Hematopoietic multipotent progenitor cell treated with erythropoietin and hydrocortisone succinate and interleukin-3 and kit ligand, for 4 days (in vitro differentiated cells): ENCODE results near the gene EPHA3.

Source experiments
- DNase-seq: peaks from one replicate; pipeline ENCODE4 v3.0.0-alpha.2; 2015

Gene EPHA3

DNA sequence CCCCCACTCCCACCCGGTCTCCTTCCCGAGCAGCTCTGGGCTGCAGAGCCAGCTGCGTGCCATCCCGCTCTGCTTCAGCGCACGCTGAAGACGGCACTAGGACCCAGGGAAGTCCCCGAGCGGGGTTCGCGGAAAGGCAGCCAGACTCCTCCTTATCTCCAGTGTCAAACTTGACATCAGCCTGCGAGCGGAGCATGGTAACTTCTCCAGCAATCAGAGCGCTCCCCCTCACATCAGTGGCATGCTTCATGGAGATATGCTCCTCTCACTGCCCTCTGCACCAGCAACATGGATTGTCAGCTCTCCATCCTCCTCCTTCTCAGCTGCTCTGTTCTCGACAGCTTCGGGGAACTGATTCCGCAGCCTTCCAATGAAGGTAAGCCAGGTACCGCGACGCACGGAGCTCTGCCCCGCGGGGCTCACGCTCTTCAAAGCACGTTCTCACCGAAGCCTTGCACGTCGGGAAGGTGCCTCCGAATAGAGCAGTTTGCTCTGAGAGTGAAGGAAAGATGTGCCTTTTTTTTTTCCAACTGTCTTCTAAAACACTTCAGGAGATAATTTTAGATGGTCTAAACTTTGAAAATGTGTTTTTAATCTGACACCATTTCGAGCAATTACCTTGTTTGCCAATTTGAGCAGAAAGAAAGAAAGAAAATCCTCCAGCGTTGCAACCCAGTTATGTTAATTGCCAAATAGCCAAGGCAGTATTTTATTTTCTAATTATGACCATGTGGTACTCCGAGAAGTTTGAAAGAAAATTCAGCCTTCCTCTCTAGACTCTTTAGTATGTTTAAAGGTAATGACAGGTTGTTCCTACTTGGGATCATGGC is at the start of gene EPHA3:
EPHA3 (plus strand) TSS at position 161 of the 830 bp plus-strand sequence; CDS start at position 289, 128 bp downstream.
- peak; percentile 78 for DNase-seq

GRCh38 chr3:89058371-89058770 is 49.0 kb upstream of the EPHA3 start:
- no peak for DNase-seq

GRCh38 chr3:89059211-89059925 is 48.1 kb upstream of the EPHA3 start:
- peak; percentile 78 for DNase-seq

- no peak for DNase-seq
Observed at GRCh38 chr3:89061259-89061658, 46.2 kb upstream of the EPHA3 start.

DNA sequence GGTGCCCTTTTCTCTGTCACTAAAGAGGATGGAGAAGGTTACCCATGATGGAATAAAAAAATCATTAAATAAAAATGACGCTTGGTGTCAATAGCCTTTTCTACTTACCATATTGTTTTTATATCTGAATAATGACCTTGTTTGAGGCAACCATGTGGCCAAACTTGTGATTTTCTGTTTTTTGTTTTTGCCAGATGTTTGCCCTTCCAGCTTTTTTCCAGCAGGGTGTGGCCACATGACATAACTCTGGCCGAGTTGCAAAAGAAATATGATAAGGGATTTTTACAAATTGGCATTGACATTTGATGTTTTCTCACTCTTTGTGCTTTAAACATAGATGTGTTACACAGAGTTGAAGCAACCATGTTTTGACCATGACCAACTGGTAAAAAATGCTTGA is 39.7 kb upstream of the EPHA3 start:
- no peak for DNase-seq

- DNase-seq: no peak
Observed at GRCh38 chr3:89072642-89073041, 34.8 kb upstream of the EPHA3 start.

- no peak for DNase-seq
Observed at GRCh38 chr3:89079944-89080343, 27.5 kb upstream of the EPHA3 start.

DNA sequence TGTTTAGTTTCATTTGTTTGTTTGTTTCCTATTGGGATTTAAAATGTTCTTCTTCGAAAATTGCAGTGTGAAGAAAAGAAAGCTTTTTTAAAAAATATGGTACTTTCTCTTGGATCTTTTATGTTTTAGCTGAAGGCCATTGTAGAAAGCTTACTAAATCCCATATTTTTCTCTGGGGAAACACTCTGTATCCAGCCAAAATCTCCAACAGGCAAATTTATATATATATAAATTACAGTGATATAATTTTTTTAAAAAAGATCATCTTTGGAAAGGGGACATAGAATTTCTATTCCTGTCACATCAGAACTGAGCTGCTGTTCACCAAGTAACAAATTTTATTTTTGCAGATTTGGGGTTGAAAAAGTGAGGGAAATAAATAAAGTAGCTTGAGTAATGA is 19.6 kb upstream of the EPHA3 start:
- DNase-seq: no peak

DNA sequence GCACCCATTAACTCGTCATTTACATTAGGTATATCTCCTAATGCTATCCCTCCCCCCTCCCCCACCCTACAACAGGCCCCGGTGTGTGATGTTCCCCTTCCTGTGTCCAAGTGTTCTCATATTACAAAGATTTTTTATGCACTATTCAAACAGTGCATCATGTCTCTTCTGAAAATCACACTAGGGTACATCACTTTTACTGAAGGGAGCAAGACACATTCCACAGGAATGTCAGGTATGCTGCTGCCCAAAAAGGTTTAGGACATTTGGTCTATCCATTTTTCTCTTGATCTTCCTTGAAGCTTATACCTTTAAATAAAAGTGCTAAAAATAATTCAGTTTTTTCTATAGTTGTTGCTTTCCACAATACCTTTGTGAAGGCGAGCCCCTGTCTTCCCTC is 9.2 kb upstream of the EPHA3 start:
- no peak for DNase-seq

- peak; percentile 83 for DNase-seq
Observed at GRCh38 chr3:89098964-89099585, 8.3 kb upstream of the EPHA3 start.

DNA sequence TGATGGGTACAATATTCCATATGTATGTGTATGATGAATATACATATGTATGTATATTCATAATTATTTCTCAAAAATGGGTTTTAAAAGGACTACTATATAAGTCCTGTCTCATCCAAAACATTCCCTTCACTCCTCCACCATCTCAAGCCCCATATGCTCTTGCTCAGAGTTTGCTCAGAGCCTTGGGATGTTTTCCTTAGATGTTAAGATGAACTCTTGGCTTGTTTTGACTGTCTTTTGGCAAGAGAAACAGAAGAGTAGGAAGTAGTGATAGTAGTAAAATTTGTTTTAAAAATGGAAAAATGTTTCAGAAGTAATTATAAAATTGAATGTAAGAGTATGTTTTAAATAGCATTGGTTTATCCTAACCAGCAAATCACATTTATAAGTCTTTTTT is 6.2 kb upstream of the EPHA3 start:
- no peak for DNase-seq

DNA sequence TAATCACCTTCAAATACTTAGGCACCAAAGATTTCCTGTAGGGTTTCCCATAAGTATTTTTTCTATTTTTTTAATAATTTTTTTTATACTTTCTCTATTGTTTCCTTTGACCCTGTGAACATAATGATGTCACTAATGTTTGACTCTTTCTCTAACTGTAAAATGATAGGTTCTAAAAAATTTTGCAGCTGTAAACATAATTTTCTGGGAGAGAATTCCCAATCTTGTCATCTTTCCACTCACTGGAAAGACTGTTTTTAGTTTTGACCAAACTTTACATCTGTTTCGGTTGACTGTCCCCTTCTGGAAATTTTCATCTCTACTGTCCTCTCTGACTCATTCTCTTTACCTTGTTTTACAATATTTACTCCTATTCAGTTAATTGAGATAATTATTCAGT is 5.5 kb upstream of the EPHA3 start:
- no peak for DNase-seq

DNA sequence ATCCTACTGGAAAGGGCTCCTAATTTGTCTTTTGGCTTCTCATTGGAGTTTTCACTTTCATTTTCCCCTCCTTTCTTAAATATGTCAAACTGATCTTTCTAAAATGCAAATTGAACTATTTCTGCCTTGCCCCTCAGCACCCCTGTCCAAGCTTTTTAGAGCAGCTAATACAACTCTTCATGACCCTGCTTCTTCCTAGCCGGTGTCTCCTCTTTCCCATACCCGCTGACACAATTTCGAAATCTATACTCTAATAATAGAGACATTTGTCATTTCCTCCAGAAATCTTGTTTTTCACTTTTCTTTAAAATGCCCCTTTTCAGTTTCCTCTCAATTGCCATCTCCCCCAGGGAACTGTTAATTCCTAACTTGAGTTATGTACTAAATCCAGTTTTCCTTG is 2.9 kb upstream of the EPHA3 start:
- DNase-seq: no peak

DNA sequence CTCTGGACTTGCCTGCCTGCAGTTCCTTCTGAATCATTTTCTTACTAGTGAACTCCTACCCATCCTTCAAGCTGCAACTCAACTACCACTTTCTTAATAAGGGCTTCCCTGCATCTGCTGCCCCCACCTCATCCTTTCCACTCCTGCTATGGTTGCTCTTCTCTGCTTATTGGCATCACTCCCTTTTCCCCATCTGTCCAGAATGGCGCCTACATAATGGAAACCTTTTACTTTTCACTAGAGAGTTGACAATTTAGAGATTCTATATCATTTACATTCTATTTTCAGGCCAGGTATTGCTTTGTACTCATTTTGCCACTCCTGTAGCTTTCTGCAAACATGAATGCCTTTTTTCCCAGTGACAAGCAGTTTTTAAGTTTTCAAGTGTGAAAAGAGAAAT is 1.9 kb upstream of the EPHA3 start:
- DNase-seq: no peak

DNA sequence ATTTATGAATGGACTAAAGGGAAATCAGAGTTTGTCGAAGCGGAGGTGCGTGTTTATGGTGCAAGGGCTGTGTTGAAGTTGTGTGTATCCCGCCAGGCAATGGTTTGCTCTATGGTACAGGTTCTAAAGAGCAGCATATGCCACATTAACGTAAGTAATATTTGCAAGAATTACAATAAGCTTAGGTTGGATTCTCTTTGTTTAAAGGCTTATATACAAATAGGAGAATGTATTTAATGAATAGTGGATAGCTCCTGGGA is 800 bp downstream of the EPHA3 start:
- no peak for DNase-seq

- DNase-seq: no peak
Observed at GRCh38 chr3:89113344-89113743, 5.9 kb downstream of the EPHA3 start.

- DNase-seq: peak; percentile 68
Observed at GRCh38 chr3:89113893-89114840, 6.7 kb downstream of the EPHA3 start.

DNA sequence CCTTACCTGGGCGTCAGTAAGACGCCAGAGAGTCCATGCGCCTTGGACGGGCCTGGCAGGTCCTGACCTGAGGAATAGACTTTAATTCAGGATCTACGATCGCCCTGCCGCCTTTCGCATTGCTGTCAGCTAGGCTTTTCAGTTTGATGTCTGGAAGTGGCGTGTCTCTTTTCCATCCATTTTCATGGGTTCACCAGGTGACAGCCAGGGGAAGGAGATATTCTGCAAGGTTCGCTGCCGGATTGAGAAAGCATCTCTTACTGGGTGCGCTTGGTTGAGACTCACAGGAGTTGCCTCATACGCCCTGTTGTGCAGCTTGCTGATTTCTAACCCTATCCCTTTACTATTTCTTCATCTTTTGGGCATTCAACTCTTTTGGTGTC is 7.4 kb downstream of the EPHA3 start:
- DNase-seq: no peak

DNA sequence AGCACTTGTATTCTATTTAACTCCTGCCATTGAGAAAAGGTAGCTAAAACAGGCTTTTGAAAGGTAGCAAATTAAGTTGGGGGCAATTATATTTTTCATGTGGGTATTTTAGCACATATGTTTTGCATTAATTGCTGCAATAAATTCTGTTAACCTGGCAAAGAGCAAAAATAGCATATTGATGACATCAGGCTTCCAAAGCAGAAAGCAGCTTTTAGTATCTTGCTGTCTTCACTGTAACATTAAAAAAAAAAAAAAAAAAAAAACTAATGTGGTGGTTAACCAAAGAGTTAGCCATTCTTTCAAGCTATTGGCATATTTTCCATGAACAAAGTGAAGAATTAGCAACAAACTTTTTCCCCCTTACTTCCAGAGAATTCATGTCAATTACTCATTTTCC is 9.1 kb downstream of the EPHA3 start:
- DNase-seq: no peak

DNA sequence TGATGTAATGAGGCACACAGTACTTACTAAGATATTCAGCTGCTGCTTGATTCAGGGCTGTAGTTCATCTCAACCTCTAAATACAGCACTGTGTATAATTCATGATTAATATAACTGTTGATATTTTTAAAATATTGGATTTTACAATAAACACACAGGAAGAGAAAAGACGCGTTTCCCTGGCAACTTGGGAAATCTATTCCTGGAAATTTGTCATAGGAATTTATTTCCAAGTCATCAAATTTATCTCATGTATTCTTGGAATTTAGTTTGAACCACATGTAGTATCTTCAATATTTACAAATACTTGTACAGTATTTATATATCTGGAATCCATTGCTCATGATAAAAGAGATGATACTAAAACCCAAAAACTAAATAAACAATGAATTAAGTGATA is 30.6 kb downstream of the EPHA3 start:
- no peak for DNase-seq

GRCh38 chr3:89139870-89140269 is 32.4 kb downstream of the EPHA3 start:
- no peak for DNase-seq

DNA sequence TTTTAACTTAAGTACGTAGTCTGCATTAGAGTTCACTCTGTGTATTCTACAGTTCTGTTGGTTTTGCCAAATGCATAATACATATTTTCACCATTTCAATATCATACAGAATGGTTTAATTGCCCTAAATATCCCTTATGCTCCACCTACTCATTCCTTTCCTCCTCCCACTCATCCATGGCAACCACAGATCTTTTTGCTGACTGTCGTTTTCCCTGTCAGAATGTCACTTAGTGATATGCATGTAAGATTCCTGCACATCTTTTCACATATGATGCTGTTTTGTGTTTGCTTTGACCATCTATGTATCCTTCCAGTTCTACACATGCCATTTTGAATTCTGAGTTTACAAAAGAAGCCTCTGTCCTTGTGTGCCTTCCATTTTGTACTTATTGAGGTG is 36.7 kb downstream of the EPHA3 start:
- no peak for DNase-seq

DNA sequence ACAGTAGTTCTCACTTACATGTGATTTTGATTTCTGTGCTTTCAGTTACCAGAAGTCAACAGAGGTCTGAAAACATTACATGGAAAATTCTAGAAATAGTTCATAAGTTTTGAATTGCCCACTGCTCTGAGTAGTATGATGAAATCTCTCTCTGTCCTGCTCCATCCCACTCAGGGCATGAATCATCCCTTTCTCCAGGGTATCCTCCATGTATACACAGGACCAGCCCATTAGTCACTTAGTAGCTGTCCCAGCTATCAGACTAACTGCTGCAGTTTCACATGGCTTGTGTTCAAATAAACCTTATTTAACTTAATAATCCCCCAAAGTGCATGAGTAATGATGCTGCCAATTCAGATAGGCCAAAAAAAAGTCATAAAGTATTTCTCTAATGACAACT is 38.6 kb downstream of the EPHA3 start:
- DNase-seq: no peak
